Mucosa of descending colon (tissue), 3 donors: ENCODE data around the gene SLIT3. TPM values are rescaled to one million over a fixed set of nuclear protein-coding genes. Genes with fewer than 3 reads are reported as not detected.

Experiments
- ATAC-seq: fragments of 200-7000 bp; cut with Tn5 transposase; one replicate; pipeline ENCODE4 v1.9.1; 2020; ENCODE audit warnings: mild to moderate bottlenecking, moderate library complexity
- DNase-seq, 3 donors: peaks; one replicate each; pipeline ENCODE4 v3.0.0-alpha.2; 2020
- H3K36me3 ChIP-seq: fragments of 200-600 bp; one replicate; pipeline ENCODE4 v1.8.0; 2021; ENCODE audit warnings: low read depth, mild to moderate bottlenecking
- H3K4me1 ChIP-seq: fragments of 200-600 bp; one replicate; pipeline ENCODE4 v1.8.0; 2021; ENCODE audit warnings: low read depth, mild to moderate bottlenecking
- H3K4me3 ChIP-seq: fragments of 200-600 bp; one replicate; pipeline ENCODE4 v1.8.0; 2021; ENCODE audit warnings: mild to moderate bottlenecking
- H3K9me3 ChIP-seq: fragments of 200-600 bp; one replicate; pipeline ENCODE4 v1.8.0; 2021; ENCODE audit warnings: mild to moderate bottlenecking
- intact Hi-C, 2 donors: fragments of 100-400 bp; cut with DNase I in 1 of 2; cut with micrococcal nuclease in 1 of 2; formaldehyde crosslinking; loops; one replicate each; pipeline versions ENCODE4 v1.11.0 to v1.11.1; 2022; cut with DNase I, micrococcal nuclease
- total RNA-seq, 3 donors: library from RNA; stranded (reverse); fragmentation: NEBNext Ultra II Directional in 2 of 3; extraction: Animal tissue kit (Norgen Biotek cat#: 25700) in 2 of 3; gene quantifications; one replicate each; pipeline versions ENCODE4 v1.2.1 to v1.2.4, GENCODE V29; 2021 to 2023
- TF ChIP-seq, protein P1 (sequence below): fragments of 200-600 bp; IDR thresholded peaks from one replicate; pipeline ENCODE4 v1.8.0; 2022; ENCODE audit warnings: antibody characterized with exemption, mild to moderate bottlenecking
- donor health status: DM: no; HTN: no; CAD: no; lungs with moderate emphysema.
- donor health status: DM: no; HTN: no; CAD: no.
- donor health status: DM: no; HTN: yes; CAD: no.

SLIT3 gene
- total RNA-seq, 3 donors from 2014 or later, result 4.2 to 25.5 (median 16.1) TPM

- Histone ChIP-seq H3K4me1 (no peaks in the 10 kb centered on the region), H3K36me3 (no peaks in the 10 kb centered on the region), H3K9me3 (no peaks in the 10 kb centered on the region), H3K4me3 (no peak overlapping the region)
- intact Hi-C loops, result no loop called here
- TF ChIP-seq, protein P1, sequence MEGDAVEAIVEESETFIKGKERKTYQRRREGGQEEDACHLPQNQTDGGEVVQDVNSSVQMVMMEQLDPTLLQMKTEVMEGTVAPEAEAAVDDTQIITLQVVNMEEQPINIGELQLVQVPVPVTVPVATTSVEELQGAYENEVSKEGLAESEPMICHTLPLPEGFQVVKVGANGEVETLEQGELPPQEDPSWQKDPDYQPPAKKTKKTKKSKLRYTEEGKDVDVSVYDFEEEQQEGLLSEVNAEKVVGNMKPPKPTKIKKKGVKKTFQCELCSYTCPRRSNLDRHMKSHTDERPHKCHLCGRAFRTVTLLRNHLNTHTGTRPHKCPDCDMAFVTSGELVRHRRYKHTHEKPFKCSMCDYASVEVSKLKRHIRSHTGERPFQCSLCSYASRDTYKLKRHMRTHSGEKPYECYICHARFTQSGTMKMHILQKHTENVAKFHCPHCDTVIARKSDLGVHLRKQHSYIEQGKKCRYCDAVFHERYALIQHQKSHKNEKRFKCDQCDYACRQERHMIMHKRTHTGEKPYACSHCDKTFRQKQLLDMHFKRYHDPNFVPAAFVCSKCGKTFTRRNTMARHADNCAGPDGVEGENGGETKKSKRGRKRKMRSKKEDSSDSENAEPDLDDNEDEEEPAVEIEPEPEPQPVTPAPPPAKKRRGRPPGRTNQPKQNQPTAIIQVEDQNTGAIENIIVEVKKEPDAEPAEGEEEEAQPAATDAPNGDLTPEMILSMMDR, result no peak
- no peak for DNase-seq
- ATAC-seq, result no peak
Measured at GRCh38 chr5:168874713-168875380, 426.1 kb downstream of the SLIT3 start.

DNA sequence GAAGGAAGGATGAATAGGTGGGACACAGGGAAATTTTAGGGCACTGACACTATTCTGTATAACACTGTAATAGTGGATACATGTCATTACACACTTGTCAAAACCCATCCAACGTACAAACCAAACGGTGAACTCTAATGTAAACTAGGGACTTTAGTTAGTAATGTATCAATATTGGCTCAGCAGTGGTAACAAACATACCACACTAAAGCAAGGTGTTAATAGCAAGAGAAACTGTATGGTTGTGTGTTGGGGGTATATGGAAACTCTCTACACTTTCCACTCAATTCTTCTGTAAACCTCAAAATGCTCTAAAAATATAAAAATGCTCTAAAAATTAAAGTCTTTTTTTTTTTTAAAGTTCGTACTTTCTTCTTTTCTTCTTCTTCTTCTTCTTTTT, 428.7 kb downstream of the SLIT3 start:
- intact Hi-C loops, result no loop called here
- H3K4me1 ChIP-seq, result no peaks in the 10 kb centered on the region
- no peak for ATAC-seq
- H3K36me3 ChIP-seq, result no peaks in the 10 kb centered on the region
- H3K4me3 ChIP-seq, result no peak overlapping the region
- no peaks in the 10 kb centered on the region for H3K9me3 ChIP-seq
- no peak for DNase-seq
- TF ChIP-seq, protein P1, result no peak

GRCh38 chr5:168870910-168871309, 430.0 kb downstream of the SLIT3 start:
- intact Hi-C loops, result no loop called here
- no peaks in the 10 kb centered on the region for H3K36me3 ChIP-seq
- H3K4me1 ChIP-seq, result no peaks in the 10 kb centered on the region
- ATAC-seq (no peak), DNase-seq (no peak)
- H3K4me3 ChIP-seq, result no peak overlapping the region
- TF ChIP-seq, protein P1, result no peak
- H3K9me3 ChIP-seq, result no peaks in the 10 kb centered on the region

- Histone ChIP-seq H3K36me3 (no peaks in the 10 kb centered on the region), H3K9me3 (no peaks in the 10 kb centered on the region), H3K4me1 (no peaks in the 10 kb centered on the region), H3K4me3 (no peak overlapping the region)
- TF ChIP-seq, protein P1, result no peak
- no peak for ATAC-seq
- DNase-seq, result no peak
- intact Hi-C loops, result no loop called here
Measured at GRCh38 chr5:168869615-168870227, 431.2 kb downstream of the SLIT3 start.

GRCh38 chr5:168867241-168867640, 433.7 kb downstream of the SLIT3 start:
- Histone ChIP-seq H3K4me3 (no peak overlapping the region), H3K36me3 (no peaks in the 10 kb centered on the region), H3K9me3 (no peaks in the 10 kb centered on the region), H3K4me1 (no peaks in the 10 kb centered on the region)
- TF ChIP-seq, protein P1, result no peak
- no peak for ATAC-seq
- intact Hi-C loops, result no loop called here
- DNase-seq, result no peak
